H54 (cell line): ENCODE data around the gene COPS7B.
A peak's percentile ranks its signal among the peaks of the same experiment; 100 is the strongest.

Experiments
- DNase-seq: peaks from one replicate; pipeline ENCODE4 v3.0.0; 2011; ENCODE audit warnings: low spot score, mixed read lengths; ENCODE audit not compliant: insufficient read length
- FAIRE-seq: peaks from 3 replicates; lab custom pipeline; 2011; peaks lifted over from hg19 to GRCh38; lab: Jason Lieb, UNC
- POLR2A ChIP-seq: IDR thresholded peaks from 2 replicates; pipeline ENCODE4 v1.6.1; 2011; ENCODE audit warnings: low read depth, mild to moderate bottlenecking, low read length

The COPS7B gene

DNA sequence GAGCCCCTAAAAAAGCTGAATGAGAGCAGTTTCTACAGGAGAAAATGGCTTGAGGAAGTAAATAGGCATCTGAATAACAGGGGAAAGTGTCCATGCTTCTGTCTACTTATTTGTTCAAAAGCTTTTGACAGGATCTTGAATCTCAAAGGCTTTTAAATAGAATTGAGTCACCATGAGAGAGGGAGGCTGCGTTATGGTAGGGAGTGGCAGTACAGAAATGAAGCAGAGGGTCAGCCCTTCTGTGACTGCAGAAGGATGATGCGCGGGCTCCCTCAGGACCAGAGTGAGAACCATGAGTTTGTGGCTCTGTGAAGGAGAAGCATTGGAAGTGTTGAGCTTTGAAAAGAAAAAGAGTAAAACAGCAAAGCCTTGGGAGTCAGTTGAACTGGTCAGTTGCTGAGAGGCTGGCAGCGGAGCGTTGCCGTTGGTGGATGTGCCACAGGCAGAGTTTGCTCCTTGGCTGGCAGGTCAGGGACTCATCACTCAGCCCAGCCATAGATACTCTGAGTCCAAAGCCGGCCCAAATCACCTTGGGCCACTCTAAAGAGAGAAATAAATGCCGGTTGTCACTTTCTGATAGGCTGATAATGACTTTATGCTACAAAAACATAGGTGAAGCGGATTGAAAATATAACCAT is 17.4 kb downstream of the COPS7B start:
- no peak for TF ChIP-seq POLR2A
- no peak for DNase-seq
- FAIRE-seq, result no peak

DNA sequence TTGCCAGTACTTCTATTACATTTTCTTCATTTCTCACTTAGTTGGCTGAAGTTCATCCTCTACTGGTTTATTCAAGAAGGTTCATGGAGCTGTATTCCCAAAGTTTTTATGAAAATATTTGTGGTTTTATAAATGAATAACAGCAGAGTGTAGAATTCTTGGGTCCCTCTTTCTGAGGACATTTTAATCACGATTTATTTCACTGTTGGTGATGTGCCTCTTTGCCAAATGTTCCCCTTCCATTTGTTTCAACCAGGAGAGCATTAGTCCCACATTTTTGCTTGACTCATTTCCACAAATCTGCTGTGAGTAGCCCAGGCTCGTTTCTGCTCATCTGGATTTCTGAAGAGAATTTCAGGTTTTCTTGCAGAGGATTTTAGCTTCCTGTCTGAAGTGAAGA is 20.8 kb downstream of the COPS7B start:
- no peak for TF ChIP-seq POLR2A
- FAIRE-seq, result no peak
- DNase-seq, result no peak

DNA sequence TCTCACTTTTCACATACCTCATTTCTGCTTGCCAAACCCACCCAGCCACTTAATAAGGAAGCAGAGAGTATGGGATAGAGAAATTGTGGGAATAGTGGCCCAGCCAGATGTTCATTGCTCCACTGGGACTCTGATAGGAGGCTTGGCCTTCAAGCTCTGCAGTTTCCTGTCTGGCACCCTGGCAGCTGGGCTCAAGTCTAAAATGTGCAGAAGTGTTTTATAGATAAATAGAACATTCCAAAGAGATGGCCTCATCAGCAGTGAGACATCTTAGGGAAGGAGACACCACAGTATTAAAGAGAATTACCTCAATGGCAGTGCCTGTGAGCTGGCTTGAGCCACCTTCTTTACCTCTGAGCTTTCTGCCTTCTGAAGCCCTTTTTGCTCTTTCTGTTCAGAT is 24.7 kb downstream of the COPS7B start:
- no peak for TF ChIP-seq POLR2A
- no peak for FAIRE-seq
- peak; percentile 56 for DNase-seq

DNA sequence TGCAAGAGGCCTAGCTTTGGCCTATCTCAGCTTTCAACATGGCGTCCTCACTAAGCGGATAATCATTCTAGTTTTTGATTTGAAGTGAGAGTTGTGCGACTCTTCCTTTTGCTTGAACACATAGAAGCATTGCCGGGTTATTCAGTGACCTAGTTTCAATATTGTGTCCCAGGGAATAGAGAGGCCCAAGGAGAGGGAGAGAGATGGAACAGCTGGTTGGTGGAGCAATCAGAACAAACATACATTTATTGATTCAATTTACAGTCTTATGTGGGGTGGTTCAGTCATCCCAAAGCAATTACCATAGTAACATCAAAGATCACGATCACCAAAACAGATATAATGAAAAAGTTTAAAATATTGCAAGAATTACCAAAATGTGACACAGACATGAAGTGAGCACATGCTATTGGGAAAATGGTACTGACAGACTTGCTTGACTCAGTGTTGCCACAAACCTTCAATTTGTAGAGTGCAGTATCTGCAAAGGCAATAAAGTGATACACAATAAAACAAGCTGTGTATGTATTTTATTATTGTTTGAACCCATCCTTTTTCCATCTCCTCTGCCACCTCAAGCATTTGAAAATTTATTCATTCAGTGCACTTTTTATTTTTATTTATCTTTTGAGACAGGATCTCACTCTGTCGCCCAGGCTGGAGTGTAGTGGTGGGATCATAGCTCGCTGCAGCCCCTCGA is 30.2 kb downstream of the COPS7B start:
- DNase-seq, result no peak
- no peak for TF ChIP-seq POLR2A
- FAIRE-seq, result no peak

DNA sequence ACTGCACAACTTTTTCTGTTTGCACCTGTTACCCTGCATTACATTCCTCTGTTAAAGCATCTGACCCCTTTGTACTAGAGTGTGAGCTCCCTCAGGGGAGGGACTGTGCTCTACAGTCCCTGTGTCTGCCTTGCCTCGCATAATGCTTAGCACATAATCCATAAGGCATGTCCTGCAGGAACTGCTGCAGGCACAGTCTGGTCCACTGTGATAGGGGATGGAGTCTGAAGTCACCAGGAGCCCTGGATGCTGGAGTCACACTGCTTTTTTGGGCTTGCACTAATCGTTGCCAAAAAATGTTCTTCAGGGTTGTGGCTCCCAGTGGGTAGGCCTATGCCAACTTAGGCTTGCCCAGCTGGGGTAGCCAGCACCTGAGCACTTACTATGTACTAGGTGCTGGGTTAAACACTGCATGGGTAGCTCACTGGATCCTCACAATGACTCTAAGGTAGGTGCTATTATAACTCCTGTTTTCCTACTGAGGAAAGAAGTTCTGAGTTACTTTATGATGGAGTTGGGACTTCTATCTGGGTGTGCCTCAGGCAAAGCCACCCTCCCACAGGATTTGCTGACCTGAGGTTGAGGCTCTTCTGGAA is 33.3 kb downstream of the COPS7B start:
- no peak for TF ChIP-seq POLR2A
- no peak for FAIRE-seq

DNA sequence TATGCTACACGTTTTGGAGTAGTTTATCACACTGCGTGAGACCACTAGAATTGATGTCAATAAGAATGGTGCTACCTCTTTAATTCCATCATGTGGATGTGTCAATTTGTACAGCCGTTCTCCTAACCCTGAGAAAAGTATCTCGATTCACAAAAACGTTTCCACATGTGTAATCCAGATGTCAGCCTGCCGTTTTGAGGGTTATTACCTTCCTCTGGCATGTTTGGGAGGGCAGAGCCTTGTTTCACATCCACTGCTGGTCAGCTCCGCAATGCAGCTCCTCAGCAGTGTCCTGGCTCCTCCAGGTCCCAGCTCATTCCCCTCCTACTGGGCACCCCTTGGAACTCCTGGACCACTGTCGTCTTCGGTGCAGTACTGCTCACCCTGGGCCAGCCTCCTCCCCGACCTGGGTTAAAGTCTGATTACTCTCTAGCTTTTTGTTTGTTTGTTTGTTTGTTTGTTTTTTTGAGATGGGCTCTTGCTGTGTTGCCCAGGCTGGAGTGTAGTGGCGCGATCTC is 34.6 kb downstream of the COPS7B start:
- DNase-seq, result no peak
- TF ChIP-seq POLR2A, result no peak
- no peak for FAIRE-seq

More for the DNA sequence above, 33.3 kb downstream of the COPS7B start:
- DNase-seq, result no peak

DNA sequence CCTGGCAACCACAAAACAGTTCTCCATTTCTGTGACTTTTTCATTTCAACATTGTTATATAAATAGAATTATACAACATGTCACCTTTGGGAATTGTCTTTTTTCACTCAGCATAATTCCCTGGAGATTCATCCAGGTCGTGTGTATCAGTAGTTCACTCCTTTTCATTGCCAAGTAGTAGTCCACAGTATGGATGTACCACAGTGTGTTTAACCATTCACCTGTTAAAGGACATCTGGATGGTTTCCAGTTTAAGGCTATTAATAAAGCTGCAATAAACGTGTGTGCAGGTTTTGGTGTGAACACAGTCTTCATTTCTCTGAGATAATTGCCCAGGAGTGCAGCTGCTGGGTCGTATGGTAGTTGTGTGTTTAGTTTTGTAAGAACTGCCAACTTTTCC is 35.7 kb downstream of the COPS7B start:
- FAIRE-seq (no peak), DNase-seq (no peak)
- TF ChIP-seq POLR2A, result no peak

DNA sequence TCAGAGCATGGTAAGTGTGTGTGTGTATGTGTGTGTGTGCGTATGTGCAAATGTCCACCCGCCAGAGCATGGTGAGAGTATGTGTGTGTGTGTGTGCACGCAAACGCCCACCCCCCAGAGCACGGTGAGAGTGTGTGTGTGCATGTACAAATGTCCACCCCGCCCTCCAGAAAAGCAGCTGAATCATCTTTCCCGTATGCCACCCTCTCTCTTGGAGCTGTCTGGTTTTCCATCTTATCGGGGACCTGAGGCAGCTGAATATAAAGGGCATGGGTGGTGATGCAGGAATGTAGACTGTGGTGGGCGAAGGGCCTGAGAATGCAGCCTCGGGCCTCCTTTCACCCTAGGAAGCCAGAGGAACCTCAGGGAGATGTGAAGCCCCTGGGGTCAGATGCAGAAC is 66.9 kb downstream of the COPS7B start:
- no peak for TF ChIP-seq POLR2A
- FAIRE-seq, result no peak

DNA sequence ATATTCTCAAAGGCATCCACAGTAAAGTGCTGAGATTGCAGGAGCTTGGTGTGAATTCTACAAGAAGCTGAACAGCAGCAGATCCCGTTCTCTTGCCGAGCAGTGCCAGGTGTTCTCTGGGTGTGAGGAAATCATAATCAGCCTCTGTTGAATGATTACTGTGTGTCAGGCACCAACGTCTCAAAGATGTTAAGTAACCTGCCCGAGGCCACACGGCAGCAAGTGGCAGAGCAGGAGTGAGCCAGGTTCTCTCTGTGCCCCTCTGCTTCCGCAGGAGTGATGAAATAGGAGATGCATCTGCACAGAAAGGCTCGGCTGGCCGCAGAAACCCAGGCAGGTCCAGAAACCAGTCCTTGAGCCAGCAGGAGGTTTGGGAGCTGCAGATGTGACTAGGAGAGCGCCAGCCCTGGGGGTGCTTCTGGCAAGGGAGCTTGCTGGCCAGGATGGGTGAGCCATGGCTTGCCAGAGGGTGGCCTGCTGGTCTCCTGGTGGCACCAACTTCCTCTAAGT is 68.4 kb downstream of the COPS7B start:
- FAIRE-seq (no peak), DNase-seq (no peak)
- no peak for TF ChIP-seq POLR2A

More for the DNA sequence above, 66.9 kb downstream of the COPS7B start:
- DNase-seq, result no peak

DNA sequence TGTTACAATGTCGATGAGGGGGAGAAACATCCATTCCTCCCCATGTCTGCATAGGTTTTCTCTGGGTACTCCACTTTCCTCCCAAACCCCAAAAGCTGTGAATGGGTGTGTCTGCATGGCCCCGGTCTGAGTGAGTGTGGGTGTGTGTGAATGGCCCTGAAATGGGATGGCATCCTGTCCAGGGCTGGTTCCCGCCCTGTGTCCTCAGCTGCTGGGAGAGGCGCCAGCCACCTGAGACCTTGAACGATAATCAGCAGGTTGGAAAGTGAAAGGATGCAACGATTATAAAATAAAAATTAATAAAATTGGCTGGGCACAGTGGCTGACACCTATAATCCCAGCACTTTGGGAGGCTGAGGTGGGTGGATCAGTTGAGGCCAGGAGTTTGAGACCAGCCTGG is 70.7 kb downstream of the COPS7B start:
- FAIRE-seq (no peak), DNase-seq (no peak)
- no peak for TF ChIP-seq POLR2A
